ENCODE measurements around the gene HPS1.

- TF ChIP-seq TEAD4 (IDR thresholded peaks at IDR 0.05) (no peak), REST (IDR thresholded peaks at IDR 0.05; ENCODE audit: low read depth) (no peak), CEBPB (IDR thresholded peaks at IDR 0.05) (no peak), MAX (IDR thresholded peaks at IDR 0.05) (no peak), EP300 (IDR thresholded peaks at IDR 0.05; ENCODE audit: borderline replicate concordance) (no peak), TAF1 (IDR thresholded peaks at IDR 0.05; ENCODE audit: low read depth) (no peak), ZBTB7A (IDR thresholded peaks at IDR 0.05; ENCODE audit: low read depth) (no peak), USF1 (IDR thresholded peaks at IDR 0.05) (no peak), RAD21 (IDR thresholded peaks at IDR 0.05; ENCODE audit: low read depth) (no peak), TCF12 (IDR thresholded peaks at IDR 0.05; ENCODE audit: low read depth) (no peak), CREB1 (IDR thresholded peaks at IDR 0.05; ENCODE audit: low read depth) (no peak), EGR1 (IDR thresholded peaks at IDR 0.05) (no peak), YY1 (IDR thresholded peaks at IDR 0.05; ENCODE audit: low read depth) (no peak)
These were observed 29.9 kb downstream of the HPS1 start for GRCh38 chr10:98416606-98417388.
